GM20431 (cell line): Measurements from ENCODE around the gene SLC26A9.

Source experiments
- in situ Hi-C: fragments of 300-500 bp; cut with MseI, MboI; formaldehyde crosslinking; loops from one replicate; pipeline ENCODE4 v1.15.0; 2020; ENCODE audit warnings: low sequenced_read_pairs; ENCODE audit not compliant: unreplicated experiment

The SLC26A9 gene

GRCh38 chr1:205950826-205951549 is 7.7 kb upstream of the SLC26A9 start:
- in situ Hi-C loops, result no loop called here

GRCh38 chr1:205950280-205950679 is 7.0 kb upstream of the SLC26A9 start:
- in situ Hi-C loops, result no loop called here

- in situ Hi-C loops, result no loop called here
Observed at GRCh38 chr1:205949753-205950152, 6.5 kb upstream of the SLC26A9 start.

- in situ Hi-C loops, result no loop called here
Observed at GRCh38 chr1:205948886-205949285, 5.6 kb upstream of the SLC26A9 start.

- in situ Hi-C loops, result no loop called here
Observed at GRCh38 chr1:205948039-205948438, 4.8 kb upstream of the SLC26A9 start.

GRCh38 chr1:205947024-205947423 is 3.8 kb upstream of the SLC26A9 start:
- in situ Hi-C loops, result no loop called here

GRCh38 chr1:205945069-205945468 is 1.8 kb upstream of the SLC26A9 start:
- in situ Hi-C loops, result no loop called here

GRCh38 chr1:205944525-205944924 is 1.3 kb upstream of the SLC26A9 start:
- in situ Hi-C loops, result no loop called here

- in situ Hi-C loops, result no loop called here
Observed at GRCh38 chr1:205942631-205943159, 561 bp downstream of the SLC26A9 start.

GRCh38 chr1:205940710-205941109 is 2.5 kb downstream of the SLC26A9 start:
- in situ Hi-C loops, result no loop called here

GRCh38 chr1:205939690-205940330 is 3.4 kb downstream of the SLC26A9 start:
- in situ Hi-C loops, result no loop called here

GRCh38 chr1:205938682-205939081 is 4.6 kb downstream of the SLC26A9 start:
- in situ Hi-C loops, result no loop called here

- in situ Hi-C loops, result no loop called here
Observed at GRCh38 chr1:205936846-205937586, 6.2 kb downstream of the SLC26A9 start.

- in situ Hi-C loops, result no loop called here
Observed at GRCh38 chr1:205936311-205936710, 6.9 kb downstream of the SLC26A9 start.

- in situ Hi-C loops, result no loop called here
Observed at GRCh38 chr1:205935869-205936268, 7.4 kb downstream of the SLC26A9 start.

GRCh38 chr1:205934788-205935187 is 8.5 kb downstream of the SLC26A9 start:
- in situ Hi-C loops, result no loop called here

GRCh38 chr1:205933671-205934618 is 9.3 kb downstream of the SLC26A9 start:
- in situ Hi-C loops, result no loop called here

GRCh38 chr1:205932776-205933175 is 10.5 kb downstream of the SLC26A9 start:
- in situ Hi-C loops, result no loop called here

- in situ Hi-C loops, result no loop called here
Observed at GRCh38 chr1:205930799-205931281, 12.4 kb downstream of the SLC26A9 start.

- in situ Hi-C loops, result no loop called here
Observed at GRCh38 chr1:205930195-205930577, 13.1 kb downstream of the SLC26A9 start.
